K562 (cell line): ENCODE data around the gene CCNO. TPM values are rescaled to one million over a fixed set of nuclear protein-coding genes. Genes with fewer than 3 reads are reported as not detected.

ENCODE experiments used
- ARID1B ChIP-seq: fragments of 450-650 bp; IDR thresholded peaks from 2 replicates; pipeline ENCODE4 v1.6.1; 2016; ENCODE audit warnings: antibody characterized with exemption, mild to moderate bottlenecking, inconsistent platforms
- BRCA1 ChIP-seq, 2 experiments: fragments of 450-650 bp in 1 of 2; sonication (generic) in 1 of 2; formaldehyde crosslinking in 1 of 2; IDR thresholded peaks; 2 replicates each; pipeline versions ENCODE4 v1.5.0 to v1.6.1; 2017 to 2020; ENCODE audit warnings: mild to moderate bottlenecking in 1 of 2, missing genetic modification reagents in 1 of 2
- BRF1 ChIP-seq: IDR thresholded peaks from 3 replicates; pipeline ENCODE4 v1.6.1; 2011; ENCODE audit warnings: borderline replicate concordance, mild to moderate bottlenecking; ENCODE audit not compliant: insufficient read length; ENCODE audit errors: extremely low read depth
- DNMT1 ChIP-seq: fragments of 450-650 bp; IDR thresholded peaks from 2 replicates; pipeline ENCODE4 v1.6.1; 2016; ENCODE audit warnings: antibody characterized with exemption, mild to moderate bottlenecking
- GTF2A2 ChIP-seq: IDR thresholded peaks from 2 replicates; pipeline ENCODE4 v1.6.1; 2016; ENCODE audit warnings: mild to moderate bottlenecking, missing genetic modification characterization, missing compliant biosample characterization
- HMG20A ChIP-seq: fragments of 450-650 bp; formaldehyde crosslinking; conservative IDR thresholded peaks from 2 replicates; pipeline ENCODE4 v1.4.0; 2020; ENCODE audit warnings: mild to moderate bottlenecking, mixed read lengths
- HMGXB4 ChIP-seq: sonication (generic); formaldehyde crosslinking; IDR thresholded peaks from 2 replicates; pipeline ENCODE4 v1.8.1; 2023; ENCODE audit warnings: mild to moderate bottlenecking, missing genetic modification reagents
- KDM2B ChIP-seq: fragments of 250-450 bp; sonication (Bioruptor Pico); IDR thresholded peaks from 2 replicates; pipeline ENCODE4 v1.8.0; 2021; ENCODE audit warnings: mild to moderate bottlenecking, moderate library complexity
- KLF1 ChIP-seq: fragments of 450-650 bp; IDR thresholded peaks from 2 replicates; pipeline ENCODE4 v1.6.1; 2016; ENCODE audit warnings: missing genetic modification characterization, missing compliant biosample characterization
- PPARD ChIP-seq: fragments of 250-450 bp; sonication (Bioruptor Pico); IDR thresholded peaks from 2 replicates; pipeline ENCODE4 v1.8.0; 2022; ENCODE audit warnings: inconsistent platforms, mild to moderate bottlenecking, moderate library complexity
- RAD21 ChIP-seq, 2 experiments: fragments of 250-450 bp in 1 of 2; fragments of 450-650 bp in 1 of 2; sonication (Bioruptor Pico) in 1 of 2; formaldehyde crosslinking in 1 of 2; IDR thresholded peaks in 1 of 2; conservative IDR thresholded peaks in 1 of 2; 2 replicates each; pipeline versions ENCODE4 v1.4.0 to v1.8.0; 2020 to 2022; ENCODE audit warnings: mild to moderate bottlenecking in 2 of 2, moderate library complexity in 1 of 2
- TAL1 ChIP-seq: fragments of 450-650 bp; IDR thresholded peaks from 2 replicates; pipeline ENCODE4 v1.6.1; 2016; ENCODE audit warnings: mild to moderate bottlenecking
- THAP12 ChIP-seq: fragments of 250-450 bp; sonication (Bioruptor Pico); IDR thresholded peaks from 2 replicates; pipeline ENCODE4 v1.9.0; 2021; ENCODE audit warnings: mild to moderate bottlenecking, inconsistent platforms
- ZNF165 ChIP-seq: fragments of 250-450 bp; sonication (Bioruptor Pico); IDR thresholded peaks from 2 replicates; pipeline ENCODE4 v1.4.0; 2020; ENCODE audit warnings: borderline replicate concordance
- ZNF280B ChIP-seq: fragments of 250-450 bp; sonication (Bioruptor Pico); IDR thresholded peaks from 2 replicates; pipeline ENCODE4 v1.5.1; 2021; ENCODE audit warnings: mild to moderate bottlenecking
- ZNF586 ChIP-seq: fragments of 450-650 bp; formaldehyde crosslinking; conservative IDR thresholded peaks from 2 replicates; pipeline ENCODE4 v1.4.0; 2020; ENCODE audit warnings: mild to moderate bottlenecking, moderate library complexity
- ZSCAN29 ChIP-seq: fragments of 450-650 bp; IDR thresholded peaks from 2 replicates; pipeline ENCODE4 v1.6.1; 2017
- polyA plus RNA-seq, 8 experiments: library from polyadenylated mRNA; depleted of rRNA in 4 of 8; stranded (reverse) in 5 of 8; unstranded in 3 of 8; fragments of >200 nt; fragmentation: Nextera tagmentation in 2 of 8; fragmentation: Illumina TruSeq in 1 of 8; extraction: Ambion mirVana in 2 of 8; extraction: Trizol in 1 of 8; gene quantifications; 2 replicates each; pipeline versions ENCODE4 v1.2.1 to v1.2.3, GENCODE V29; 2011 to 2014; ENCODE audit warnings: inconsistent platforms in 1 of 8, missing spikeins in 1 of 8
- total RNA-seq, 7 experiments: library from RNA; depleted of rRNA in 6 of 7; stranded (reverse); fragments of >200 nt in 6 of 7; fragmentation: Illumina TruSeq in 2 of 7; extraction: Trizol in 2 of 7; gene quantifications; 2 replicates each; pipeline versions ENCODE4 v1.2.1 to v1.2.3, GENCODE V29; 2011 to 2021; ENCODE audit warnings: low replicate concordance in 1 of 7
- TF ChIP-seq, protein P1 (sequence below), 2 experiments: IDR thresholded peaks in 1 of 2; conservative IDR thresholded peaks in 1 of 2; 2 replicates each; pipeline ENCODE4 v1.6.1; 2016; ENCODE audit warnings: low read depth in 2 of 2, mild to moderate bottlenecking in 1 of 2, missing compliant biosample characterization in 1 of 2, missing genetic modification characterization in 1 of 2, moderate library complexity in 1 of 2

Gene CCNO
- total and polyA plus RNA-seq, 9 of the 15 experiments (the other 6 are each of a cell fraction or from before 2014, with no cell fraction given), result 0.08 to 3.1 (median 0.29) TPM

GRCh38 chr5:55226027-55226933, 7.1 kb downstream of the CCNO start (continued):
- TF ChIP-seq, protein P1, sequence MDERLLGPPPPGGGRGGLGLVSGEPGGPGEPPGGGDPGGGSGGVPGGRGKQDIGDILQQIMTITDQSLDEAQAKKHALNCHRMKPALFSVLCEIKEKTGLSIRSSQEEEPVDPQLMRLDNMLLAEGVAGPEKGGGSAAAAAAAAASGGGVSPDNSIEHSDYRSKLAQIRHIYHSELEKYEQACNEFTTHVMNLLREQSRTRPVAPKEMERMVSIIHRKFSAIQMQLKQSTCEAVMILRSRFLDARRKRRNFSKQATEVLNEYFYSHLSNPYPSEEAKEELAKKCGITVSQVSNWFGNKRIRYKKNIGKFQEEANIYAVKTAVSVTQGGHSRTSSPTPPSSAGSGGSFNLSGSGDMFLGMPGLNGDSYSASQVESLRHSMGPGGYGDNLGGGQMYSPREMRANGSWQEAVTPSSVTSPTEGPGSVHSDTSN (CRISPR knock-in tag; IDR thresholded peaks at IDR 0.05; ENCODE audit: low read depth), result no peak
- TF ChIP-seq, protein P1 (tag; conservative IDR thresholded peaks at IDR 0.05; ENCODE audit: low read depth), result no peak
- TF ChIP-seq ZNF586 (no peak), GTF2A2 (no peak), TAL1 (no peak), HMGXB4 (CRISPR knock-in tag) (peak; percentile 38; the same call in 1 of the 2 replicates), BRCA1 (IDR thresholded peaks at IDR 0.05) (no peak), BRCA1 (CRISPR knock-in tag; IDR thresholded peaks at IDR 0.05) (no peak; the same call in 1 of the 2 replicates), ZNF280B (no peak), DNMT1 (no peak), ARID1B (no peak), PPARD (no peak), ZNF165 (CRISPR knock-in tag) (no peak), RAD21 (CRISPR knock-in tag; conservative IDR thresholded peaks at IDR 0.05 in 1 of 2, IDR thresholded peaks at IDR 0.05 in 1 of 2) (peak; percentile 51 to 83), KDM2B (CRISPR knock-in tag) (peak; percentile 5; the same call in 1 of the 2 replicates), THAP12 (peak; percentile 43; the same call in 1 of the 2 replicates), HMG20A (CRISPR knock-in tag) (no peak), KLF1 (tag) (no peak), BRF1 (no peak), ZSCAN29 (no peak)
